GM19463 (cell line): ENCODE measurements around the gene RAB7B.

Source experiments
- ATAC-seq: cut with Tn5 transposase; IDR thresholded peaks from one replicate; pipeline ENCODE4 v1.9.1; 2021; ENCODE audit warnings: mild to moderate bottlenecking, moderate library complexity; ENCODE audit not compliant: unreplicated experiment

RAB7B gene

DNA sequence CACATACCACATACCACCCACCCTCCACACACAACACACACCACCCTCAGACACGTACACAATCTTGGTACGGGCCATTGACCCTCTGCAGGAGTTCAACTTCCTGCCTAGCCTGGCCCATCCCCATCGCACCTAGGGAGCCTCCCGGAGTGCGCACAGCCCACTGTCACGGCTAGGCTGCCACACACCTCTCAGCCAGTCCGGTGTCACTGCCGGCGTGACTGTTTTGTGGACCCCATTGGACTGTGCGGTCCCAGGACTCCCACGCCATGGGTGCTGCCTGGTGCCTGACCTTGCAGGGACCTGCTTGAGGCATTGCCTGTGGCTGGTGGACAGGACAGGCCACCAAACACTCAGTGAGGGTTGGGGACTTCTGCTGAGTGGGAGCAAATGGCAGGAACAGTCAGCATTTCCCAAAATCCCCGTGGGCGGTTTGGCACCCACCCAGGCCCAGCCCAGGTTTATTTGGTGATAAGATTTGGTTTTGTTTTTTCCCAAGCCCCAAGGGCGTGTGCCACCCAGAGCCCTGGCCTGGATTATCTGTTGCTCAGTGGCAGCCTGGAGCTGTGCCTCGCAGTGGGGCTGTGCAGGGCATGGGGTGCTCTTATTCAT is 27.7 kb downstream of the RAB7B start:
- no peak for ATAC-seq

GRCh38 chr1:205974712-205975111 is 28.5 kb downstream of the RAB7B start:
- no peak for ATAC-seq

- no peak for ATAC-seq
Observed at GRCh38 chr1:205973377-205974232, 29.6 kb downstream of the RAB7B start.

DNA sequence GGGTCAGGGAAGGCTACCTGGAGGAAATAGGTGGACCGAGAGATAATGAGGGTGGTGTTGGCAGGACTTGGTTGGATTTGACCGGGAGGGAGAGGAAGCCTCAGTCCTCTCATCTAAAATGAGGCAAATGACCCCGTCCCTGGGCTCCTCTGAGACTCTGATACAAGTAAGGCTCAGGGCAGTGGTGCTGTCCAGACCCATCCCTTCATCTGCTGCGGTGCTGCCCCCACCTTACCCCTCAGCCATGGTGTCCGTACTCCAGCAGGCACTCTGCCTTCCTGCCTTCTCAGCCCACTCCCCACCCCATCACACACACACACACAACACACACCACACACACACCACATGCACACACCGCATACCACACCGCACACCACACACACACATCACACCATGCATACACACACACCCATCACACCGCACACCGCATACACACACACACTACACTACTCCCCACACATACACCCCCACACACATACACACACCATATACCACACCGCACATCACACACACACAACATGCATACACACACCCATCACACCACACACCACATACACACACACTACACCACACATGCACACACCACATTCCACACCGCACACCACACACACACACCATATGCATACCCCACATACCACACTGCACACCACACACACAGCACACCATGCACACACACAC is 30.6 kb downstream of the RAB7B start:
- ATAC-seq: no peak

DNA sequence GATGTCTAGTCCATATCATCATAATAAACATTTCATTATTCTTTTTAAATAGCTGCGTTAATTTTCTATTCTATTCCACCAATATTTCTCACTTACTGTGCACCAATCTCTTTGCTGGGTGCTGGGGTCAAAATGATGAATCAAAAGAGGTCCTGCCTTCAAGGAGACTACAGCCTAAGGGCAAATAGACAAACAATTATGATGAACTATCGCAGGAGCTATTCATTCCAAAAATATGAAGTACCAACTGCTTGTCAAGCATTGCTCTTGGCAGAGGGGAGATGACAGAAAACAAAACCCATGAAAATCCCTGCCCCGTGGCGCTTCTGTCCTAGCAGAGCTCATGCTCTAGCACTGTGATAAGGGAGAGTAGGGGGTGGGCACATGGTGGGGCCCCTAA is 31.1 kb downstream of the RAB7B start:
- ATAC-seq: no peak

GRCh38 chr1:205971082-205971481 is 32.1 kb downstream of the RAB7B start:
- ATAC-seq: no peak

- ATAC-seq: no peak
Observed at GRCh38 chr1:205970486-205970885, 32.7 kb downstream of the RAB7B start.

GRCh38 chr1:205969229-205969628 is 34.0 kb downstream of the RAB7B start:
- no peak for ATAC-seq

DNA sequence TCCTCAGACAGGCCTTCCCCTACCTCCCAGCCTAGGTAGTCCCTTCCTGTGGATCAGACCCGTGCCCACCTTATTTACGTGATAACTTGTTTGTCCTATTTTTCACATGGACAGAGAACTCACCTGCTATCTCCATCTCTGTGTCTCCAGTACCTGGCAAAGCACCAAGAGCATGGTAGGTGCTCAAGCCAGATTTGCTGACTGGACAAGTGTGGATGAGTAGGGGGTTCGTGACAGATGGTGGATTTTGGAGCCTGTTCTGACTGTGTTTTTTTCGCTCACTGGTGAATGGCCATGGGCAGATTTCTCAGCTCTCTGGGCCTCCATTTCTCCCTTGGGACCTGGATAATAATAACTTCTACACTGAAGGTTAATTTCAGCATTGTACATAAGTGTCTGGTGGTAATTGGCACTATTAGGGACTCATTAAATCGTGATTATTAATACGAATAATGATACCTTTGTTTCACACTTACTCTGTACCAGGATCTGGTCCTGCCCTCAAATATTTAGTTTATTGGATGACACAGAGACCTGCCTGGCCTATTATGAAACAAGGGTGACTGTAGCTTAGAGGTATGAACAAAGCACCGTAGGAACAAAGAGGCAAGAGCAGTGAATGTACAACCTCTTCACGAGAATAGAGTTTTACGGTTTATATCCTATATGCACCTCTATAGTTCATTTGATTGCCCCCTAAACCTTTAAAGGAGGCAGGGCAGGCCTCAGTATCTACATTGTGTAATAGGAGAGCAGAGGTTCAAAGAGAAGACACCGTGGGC is 35.5 kb downstream of the RAB7B start:
- ATAC-seq: no peak

DNA sequence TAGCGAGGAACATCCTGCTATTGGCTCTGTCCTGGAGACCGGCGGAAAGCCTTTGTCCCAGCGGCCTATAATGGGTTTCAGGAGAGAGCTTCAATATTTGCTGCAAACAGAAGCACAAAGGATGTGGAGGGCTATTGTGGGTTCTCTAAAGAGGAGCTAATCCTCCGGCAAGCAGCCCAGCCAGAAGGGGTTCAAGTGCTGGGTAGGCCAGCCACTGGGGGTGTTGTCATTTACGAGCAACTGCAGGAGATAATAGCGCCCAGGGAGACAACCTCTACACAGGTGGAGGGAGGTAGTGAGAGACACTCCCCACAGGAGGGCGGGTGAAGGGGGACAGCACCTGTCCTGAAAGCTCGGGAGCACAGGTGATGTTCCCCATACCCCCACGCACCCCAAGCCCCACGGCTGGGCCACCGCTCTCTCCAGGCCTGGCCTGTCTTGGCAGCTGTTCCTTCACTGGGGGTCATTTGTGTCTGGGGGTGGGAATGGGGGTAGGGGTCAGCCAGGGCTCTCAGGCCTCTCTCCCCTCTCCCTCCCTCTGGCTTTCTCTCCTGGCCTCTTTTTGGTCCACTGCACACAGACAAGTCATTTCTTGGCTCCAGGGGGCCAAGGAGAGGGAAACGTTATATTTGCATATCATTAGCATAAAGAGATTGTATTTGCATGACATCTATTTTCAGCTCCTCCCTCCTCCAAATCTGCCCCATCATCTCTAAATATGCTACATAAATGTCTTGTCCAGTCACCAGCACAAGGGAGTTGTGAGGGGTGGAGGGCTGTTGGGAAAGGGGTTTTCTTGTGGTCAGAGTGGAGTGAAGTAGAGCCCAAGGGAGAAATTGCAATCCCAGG is 37.9 kb downstream of the RAB7B start:
- ATAC-seq: no peak

DNA sequence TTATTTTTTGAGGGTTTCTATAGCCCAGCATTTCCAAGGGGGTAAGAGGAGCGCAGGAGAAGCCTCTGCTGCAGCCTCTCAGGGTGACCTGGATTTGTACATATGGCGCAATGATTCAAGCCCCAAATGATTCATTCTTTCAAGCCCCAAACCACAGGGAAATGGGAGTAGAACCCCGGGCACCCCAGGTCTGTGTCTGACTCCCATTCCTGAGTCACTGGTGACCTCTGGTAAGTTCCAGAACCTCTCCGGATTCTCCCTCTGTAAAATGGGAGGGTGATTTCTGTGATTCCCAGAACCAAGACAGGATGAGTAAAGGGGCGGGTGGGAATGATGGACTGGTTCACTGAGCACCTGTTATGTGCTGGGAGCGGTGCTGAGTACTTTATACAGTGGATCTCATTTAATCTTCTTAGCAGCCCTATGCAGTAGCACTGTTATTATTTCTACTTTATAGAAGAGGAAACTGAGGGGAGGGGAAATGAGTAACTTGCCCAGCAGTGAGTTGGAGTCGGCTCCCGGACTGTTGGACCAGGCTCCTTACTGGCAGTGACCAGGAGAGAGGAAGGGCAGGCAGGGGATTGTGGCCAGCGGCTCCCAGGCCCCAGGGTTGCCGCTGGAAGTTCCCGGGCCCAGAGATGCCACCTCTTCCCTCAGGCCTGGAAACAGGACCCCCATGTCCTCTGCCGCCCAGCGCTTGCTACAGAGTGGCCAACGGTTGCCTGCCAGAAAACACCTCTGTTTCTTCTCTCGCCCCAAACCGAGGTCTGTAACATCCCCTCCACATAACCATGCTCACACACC is 39.6 kb downstream of the RAB7B start:
- ATAC-seq: no peak

DNA sequence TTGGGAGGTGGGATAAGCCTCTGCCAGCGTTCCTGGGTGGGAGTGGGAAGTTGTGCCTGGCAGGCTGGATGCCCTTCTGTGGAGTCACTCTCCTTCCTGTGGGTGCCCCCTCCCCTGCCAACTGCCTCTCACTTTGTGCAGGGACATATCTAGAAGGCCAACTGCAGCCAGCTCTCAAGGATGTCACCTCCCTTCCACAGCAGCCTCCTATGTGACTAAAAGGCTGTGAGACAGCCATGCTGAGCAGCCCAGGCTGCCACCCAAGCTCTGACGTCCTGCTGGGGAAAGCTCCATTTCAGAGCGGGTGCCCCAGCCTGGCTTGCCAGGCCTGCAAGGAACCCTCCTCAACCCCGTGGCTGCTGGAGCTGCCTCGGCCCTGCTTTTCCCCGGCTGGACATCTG is 40.4 kb downstream of the RAB7B start:
- ATAC-seq: no peak

GRCh38 chr1:205961991-205962820 is 41.0 kb downstream of the RAB7B start:
- no peak for ATAC-seq

- ATAC-seq: no peak
Observed at GRCh38 chr1:205961405-205961804, 41.8 kb downstream of the RAB7B start.

- no peak for ATAC-seq
Observed at GRCh38 chr1:205959789-205960188, 43.4 kb downstream of the RAB7B start.

DNA sequence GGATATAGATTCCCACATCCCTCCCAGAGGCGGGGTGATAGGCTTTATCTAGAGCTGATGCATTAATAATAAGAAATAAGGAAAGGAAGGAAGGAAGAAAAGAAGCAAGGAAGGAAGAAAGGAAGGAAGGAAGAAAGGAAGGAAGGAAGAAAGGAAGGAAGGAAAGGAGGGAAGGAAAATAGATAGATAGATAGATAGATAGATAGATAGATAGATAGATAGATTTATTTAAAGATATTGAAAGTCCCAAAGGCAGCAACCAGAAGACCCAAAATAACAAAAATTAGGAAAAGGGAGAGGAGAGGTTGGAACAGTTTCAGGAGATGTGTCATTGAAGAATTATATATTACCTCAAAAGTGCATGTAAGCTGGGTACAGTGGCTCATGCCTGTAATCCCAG is 47.7 kb downstream of the RAB7B start:
- ATAC-seq: no peak

- ATAC-seq: no peak
Observed at GRCh38 chr1:205954819-205955404, 48.3 kb downstream of the RAB7B start.

- no peak for ATAC-seq
Observed at GRCh38 chr1:205951746-205952145, 51.4 kb downstream of the RAB7B start.
